Umbilical cord (tissue), 2 donors: Measurements from ENCODE around the gene ZBTB4. TPM values are rescaled to one million over a fixed set of nuclear protein-coding genes. Genes with fewer than 3 reads are reported as not detected.
A peak's percentile ranks its signal among the peaks of the same experiment; 100 is the strongest.

Experiments used
- DNase-seq: peaks from one replicate; pipeline ENCODE4 v3.0.0-alpha.2; 2015; ENCODE audit warnings: low spot score
- total RNA-seq: library from RNA; depleted of rRNA; stranded (reverse); fragments of >200 nt; gene quantifications from one replicate; pipeline ENCODE4 v1.2.3, GENCODE V29; 2014; ENCODE audit warnings: low replicate concordance; ENCODE audit not compliant: insufficient read depth

Gene ZBTB4
- 18.1 TPM for total RNA-seq

DNA sequence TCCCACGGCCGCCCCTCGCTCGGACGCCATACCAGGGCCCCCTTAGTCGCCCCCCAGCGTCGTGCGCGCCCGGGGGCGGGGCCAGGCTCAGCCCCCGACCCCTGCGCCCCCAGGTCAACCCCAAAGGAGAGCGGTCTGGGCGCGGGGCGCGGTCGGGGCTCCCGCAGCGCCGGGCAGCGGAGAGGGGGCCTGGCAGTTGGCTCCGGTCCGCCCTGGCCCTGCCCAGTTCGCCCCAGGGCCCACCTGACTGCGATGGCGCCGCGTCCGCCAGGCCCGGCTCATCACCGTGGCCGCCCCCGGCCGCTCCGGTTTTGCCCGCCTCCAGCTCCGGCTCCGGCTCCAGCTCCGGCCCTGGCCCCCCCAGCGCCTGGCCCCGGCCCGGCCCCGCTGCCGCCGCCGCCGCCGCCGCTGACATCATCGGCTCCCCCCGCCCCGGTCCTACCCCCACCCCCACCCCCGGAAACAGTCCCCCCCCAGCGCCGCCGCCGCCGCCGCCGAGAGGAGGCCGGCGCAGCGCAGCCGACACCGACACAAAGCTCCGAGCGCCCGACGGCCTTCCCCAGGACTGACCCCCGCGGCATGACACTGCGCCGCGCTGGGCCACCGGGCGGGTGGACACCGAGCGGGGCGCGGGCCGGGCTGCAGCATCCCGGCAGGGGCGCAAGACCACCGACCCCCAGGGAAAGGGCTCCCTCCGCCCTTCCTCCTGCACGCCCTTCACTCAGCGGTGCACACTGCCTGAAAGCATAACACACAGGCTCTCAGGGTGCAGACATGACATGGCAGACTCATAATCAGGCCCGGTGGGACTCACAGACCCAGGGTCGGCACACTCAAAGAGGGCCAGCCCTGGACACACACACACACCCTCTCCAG lies at the start of gene ZBTB4:
Gene ZBTB4 (minus strand): TSS at position 419 of the 876 bp plus-strand sequence. CDS start 12,830 bp downstream, outside the sequence.
- peak; percentile 65 for DNase-seq

GRCh38 chr17:7528842-7529241 lies 49.4 kb upstream of the ZBTB4 start:
- no peak for DNase-seq

- no peak for DNase-seq
Measured at GRCh38 chr17:7523033-7523432, 43.6 kb upstream of the ZBTB4 start.

DNA sequence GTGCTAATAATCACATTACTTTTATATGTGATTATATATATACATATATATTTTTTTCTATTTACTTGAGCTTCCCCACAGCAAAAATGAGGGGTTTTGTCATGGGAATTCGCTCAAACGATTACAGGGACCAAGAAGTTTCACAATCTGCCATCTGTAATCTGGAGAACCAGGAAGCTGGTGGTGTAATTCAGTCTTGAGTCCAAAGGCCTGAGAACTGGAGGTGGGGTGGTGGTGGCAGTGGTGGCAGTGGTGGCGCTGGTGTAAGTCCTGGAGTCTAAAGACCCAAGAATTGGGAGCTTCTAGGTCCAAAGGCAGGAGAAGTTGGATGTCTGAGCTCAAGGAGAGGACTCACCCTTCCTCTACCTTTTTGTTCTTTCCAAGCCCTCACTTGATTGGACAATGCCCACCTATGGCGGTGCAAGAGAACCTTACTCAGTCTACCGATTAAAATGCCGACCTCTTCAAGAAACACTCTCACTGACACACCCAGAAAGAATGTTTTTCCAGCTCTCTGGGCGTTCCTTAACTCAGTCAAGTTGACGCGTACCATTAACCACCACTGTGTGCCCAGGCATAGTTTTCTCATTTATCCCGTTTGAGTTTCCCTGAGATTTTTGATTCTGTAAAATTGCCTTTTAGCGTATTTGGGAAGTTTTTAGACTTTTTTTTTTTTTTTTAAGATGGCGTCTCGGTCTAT lies 36.6 kb upstream of the ZBTB4 start:
- DNase-seq: no peak

DNA sequence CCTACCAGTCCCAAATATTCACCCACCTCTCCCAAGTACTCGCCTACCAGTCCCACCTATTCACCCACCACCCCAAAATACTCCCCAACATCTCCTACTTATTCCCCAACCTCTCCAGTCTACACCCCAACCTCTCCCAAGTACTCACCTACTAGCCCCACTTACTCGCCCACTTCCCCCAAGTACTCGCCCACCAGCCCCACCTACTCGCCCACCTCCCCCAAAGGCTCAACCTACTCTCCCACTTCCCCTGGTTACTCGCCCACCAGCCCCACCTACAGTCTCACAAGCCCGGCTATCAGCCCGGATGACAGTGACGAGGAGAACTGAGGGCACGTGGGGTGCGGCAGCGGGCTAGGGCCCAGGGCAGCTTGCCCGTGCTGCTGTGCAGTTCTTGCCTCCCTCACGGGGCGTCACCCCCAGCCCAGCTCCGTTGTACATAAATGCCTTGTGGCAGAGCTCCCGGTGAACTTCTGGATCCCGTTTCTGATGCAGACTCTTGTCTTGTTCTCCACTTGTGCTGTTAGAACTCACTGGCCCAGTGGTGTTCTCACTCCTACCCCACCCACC lies 34.5 kb upstream of the ZBTB4 start:
- DNase-seq: no peak

GRCh38 chr17:7512824-7513540 lies 33.6 kb upstream of the ZBTB4 start:
- DNase-seq: no peak

DNA sequence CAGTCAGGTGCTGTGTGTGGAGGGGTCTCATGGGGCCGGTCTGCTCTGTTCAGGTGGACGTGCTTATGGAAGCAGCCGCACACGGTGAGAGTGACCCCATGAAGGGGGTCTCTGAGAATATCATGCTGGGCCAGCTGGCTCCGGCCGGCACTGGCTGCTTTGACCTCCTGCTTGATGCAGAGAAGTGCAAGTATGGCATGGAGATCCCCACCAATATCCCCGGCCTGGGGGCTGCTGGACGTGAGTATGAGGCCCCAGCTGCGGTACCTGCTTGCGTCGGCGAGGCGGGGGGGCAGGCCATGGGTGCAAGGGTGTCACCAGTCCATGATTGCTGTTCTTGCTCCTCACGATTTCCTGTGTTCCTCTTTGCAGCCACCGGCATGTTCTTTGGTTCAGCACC lies 32.7 kb upstream of the ZBTB4 start:
- DNase-seq: no peak

- DNase-seq: no peak
Measured at GRCh38 chr17:7511108-7511507, 31.7 kb upstream of the ZBTB4 start.

GRCh38 chr17:7509937-7510336 lies 30.5 kb upstream of the ZBTB4 start:
- DNase-seq: no peak

DNA sequence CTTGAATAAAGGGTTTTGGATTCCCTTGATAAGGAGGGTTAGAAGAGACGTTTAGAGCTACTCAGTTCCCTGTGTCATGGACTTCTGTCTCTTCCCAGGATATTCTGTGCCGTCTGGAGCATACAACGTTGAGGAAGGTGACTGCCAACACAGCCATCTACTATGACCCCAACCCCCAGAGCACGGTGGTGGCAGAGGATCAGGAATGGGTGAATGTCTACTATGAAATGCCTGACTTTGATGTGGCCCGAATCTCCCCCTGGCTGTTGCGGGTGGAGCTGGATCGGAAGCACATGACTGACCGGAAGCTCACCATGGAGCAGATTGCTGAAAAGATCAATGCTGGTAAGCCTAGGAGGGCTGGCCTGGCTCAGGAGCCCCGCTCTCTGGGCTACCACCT lies 29.4 kb upstream of the ZBTB4 start:
- no peak for DNase-seq

DNA sequence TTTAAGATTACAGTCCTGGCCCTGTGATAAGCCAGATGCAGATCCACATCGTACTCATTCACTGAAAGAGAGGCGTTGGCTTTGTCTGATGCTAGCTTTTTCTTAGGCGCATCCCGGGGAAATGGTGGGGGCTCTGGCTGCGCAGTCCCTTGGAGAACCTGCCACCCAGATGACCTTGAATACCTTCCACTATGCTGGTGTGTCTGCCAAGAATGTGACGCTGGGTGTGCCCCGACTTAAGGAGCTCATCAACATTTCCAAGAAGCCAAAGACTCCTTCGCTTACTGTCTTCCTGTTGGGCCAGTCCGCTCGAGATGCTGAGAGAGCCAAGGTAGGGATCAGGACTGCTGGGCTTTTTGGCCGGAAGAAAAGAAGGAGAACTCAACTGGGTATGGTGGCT lies 28.7 kb upstream of the ZBTB4 start:
- no peak for DNase-seq

DNA sequence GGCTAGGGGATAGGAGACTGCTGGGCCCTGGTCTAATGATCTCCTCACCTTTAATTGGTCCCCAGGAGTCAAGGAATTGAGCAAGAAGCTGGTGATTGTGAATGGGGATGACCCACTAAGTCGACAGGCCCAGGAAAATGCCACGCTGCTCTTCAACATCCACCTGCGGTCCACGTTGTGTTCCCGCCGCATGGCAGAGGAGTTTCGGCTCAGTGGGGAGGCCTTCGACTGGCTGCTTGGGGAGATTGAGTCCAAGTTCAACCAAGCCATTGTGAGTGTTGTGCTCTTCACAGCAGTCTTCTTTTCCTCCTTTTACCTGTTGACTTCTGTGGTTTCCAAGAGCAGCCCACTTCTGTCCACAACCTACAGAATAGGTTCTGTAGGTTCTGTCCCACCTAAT lies 24.1 kb upstream of the ZBTB4 start:
- DNase-seq: no peak

GRCh38 chr17:7502987-7503386 lies 23.6 kb upstream of the ZBTB4 start:
- no peak for DNase-seq

DNA sequence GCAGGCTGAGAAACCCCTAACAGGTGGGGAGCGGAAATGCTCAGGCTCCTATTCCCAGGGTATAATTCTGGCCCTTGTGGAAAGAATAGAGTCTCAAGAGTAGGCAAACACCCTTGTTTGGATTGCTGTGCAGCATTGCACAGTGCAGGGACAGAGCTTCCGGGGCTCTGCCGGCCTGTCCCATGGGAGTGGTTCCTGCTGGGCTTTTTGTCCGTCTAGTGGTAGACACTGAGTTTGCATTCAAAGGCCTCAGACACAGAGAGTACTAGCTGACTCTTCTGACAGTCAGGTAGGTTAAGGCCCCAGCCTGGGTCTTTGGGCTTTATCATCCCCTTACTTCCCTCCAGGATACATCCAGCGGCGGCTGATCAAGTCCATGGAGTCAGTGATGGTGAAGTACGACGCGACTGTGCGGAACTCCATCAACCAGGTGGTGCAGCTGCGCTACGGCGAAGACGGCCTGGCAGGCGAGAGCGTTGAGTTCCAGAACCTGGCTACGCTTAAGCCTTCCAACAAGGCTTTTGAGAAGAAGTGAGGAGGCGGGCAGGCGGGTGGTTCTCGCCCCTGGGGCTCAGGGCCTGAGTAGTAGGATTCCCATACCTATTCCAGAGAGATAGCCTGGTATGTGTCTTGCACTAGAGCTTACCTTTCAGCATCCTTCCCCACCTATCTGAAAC lies 22.9 kb upstream of the ZBTB4 start:
- no peak for DNase-seq

DNA sequence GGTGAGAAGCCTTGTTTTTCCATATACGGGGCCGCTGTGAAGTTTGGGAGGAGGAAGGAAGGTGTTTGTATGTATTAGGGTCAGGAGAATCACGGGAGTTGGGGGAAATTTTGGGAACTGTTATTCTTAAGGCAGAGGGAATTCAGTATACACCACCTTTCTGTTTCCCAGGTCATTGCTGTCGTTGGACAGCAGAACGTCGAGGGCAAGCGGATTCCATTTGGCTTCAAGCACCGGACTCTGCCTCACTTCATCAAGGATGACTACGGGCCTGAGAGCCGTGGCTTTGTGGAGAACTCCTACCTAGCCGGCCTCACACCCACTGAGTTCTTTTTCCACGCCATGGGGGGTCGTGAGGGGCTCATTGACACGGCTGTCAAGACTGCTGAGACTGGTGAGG lies 22.3 kb upstream of the ZBTB4 start:
- DNase-seq: no peak

DNA sequence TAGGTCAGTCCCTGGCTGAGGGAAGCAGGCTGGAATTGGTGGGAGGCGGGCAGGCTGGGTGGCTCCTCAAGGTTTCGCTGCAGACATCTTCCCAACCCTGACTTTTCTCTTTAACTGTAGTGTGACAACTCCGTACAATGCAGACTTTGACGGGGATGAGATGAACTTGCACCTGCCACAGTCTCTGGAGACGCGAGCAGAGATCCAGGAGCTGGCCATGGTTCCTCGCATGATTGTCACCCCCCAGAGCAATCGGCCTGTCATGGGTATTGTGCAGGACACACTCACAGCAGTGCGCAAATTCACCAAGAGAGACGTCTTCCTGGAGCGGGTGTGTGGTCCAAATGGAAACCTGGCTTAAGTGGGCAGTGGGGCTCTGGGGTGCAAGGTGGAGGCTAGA lies 19.7 kb upstream of the ZBTB4 start:
- no peak for DNase-seq

DNA sequence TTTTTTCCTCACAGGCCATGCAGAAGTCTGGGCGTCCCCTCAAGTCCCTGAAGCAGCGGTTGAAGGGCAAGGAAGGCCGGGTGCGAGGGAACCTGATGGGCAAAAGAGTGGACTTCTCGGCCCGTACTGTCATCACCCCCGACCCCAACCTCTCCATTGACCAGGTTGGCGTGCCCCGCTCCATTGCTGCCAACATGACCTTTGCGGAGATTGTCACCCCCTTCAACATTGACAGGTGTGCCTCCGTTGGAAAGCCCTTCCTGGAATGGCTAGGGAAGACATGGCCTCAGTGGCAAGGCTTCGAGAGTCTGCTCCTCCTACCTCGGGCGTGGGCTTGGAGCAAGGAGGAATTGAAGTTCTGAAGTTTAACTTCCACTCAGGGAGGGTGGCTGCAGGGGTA lies 18.2 kb upstream of the ZBTB4 start:
- DNase-seq: no peak

DNA sequence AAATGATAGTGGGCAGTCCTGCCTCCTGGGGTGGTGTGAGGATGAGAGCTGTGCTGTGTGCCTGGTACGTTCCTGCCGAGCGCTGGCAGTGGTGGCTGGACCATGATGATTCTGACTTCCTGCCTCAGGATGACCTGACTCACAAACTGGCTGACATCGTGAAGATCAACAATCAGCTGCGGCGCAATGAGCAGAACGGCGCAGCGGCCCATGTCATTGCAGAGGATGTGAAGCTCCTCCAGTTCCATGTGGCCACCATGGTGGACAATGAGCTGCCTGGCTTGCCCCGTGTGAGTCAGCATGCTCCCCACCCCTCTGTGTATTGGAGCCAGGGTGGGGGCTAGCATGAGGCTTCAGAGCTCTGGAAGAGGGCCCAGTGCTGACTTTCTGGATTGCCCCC lies 17.8 kb upstream of the ZBTB4 start:
- DNase-seq: no peak

DNA sequence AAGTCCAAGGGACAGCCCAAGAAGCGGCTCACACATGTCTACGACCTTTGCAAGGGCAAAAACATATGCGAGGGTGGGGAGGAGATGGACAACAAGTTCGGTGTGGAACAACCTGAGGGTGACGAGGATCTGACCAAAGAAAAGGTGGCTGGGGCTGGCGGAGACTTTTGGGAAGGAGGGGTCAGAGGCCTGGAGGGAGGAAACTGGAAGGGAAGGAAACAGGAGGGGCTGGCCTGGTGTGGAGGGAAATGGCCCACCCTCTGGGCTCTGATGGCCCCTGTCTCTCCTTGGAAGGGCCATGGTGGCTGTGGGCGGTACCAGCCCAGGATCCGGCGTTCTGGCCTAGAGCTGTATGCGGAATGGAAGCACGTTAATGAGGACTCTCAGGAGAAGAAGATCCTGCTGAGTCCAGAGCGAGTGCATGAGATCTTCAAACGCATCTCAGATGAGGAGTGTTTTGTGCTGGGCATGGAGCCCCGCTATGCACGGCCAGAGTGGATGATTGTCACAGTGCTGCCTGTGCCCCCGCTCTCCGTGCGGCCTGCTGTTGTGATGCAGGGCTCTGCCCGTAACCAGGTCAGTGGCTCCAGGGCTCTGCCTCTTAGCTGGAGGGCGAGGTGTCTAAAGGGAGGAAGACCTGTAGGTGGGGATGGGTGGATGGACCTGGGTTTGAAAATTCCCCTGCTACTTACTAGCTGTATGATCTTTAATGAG lies 17.2 kb upstream of the ZBTB4 start:
- DNase-seq: no peak

GRCh38 chr17:7495906-7496434 lies 16.5 kb upstream of the ZBTB4 start:
- no peak for DNase-seq

DNA sequence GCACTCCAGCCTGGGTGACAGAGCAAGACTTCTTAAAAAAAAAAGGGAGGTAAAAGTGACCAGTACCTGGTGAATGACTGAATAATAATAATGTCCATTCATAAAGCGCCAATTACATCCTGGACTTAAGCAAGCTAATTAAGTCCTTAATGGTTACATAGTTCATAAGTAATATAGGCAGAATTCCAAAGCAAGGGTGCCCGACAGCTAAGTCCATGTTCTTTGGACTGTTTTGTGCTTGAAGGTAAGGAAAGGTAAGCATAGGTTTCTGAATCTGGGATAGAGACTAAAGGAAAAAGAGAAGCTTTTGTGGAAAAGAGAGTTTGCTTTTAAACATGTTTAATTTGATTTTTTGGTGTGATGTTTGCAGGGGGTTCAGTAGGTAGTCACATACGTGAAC lies 14.5 kb upstream of the ZBTB4 start:
- DNase-seq: no peak
